GM19328 (cell line): ENCODE measurements around the gene C6orf141.
"Not testable (repeated sequence)": the region's sequence is repeated elsewhere in the genome, so short reads cannot be mapped to it uniquely, and the experiment has no call there.

ENCODE experiments used
- ATAC-seq: cut with Tn5 transposase; IDR thresholded peaks from one replicate; pipeline ENCODE4 v1.9.1; 2021; ENCODE audit warnings: mild to moderate bottlenecking, moderate library complexity; ENCODE audit not compliant: unreplicated experiment

Gene C6orf141

GRCh38 chr6:49565855-49566254 lies 15.4 kb downstream of the C6orf141 start:
- no peak for ATAC-seq

GRCh38 chr6:49570474-49571079 lies 20.1 kb downstream of the C6orf141 start:
- no peak for ATAC-seq

GRCh38 chr6:49576618-49577017 lies 26.1 kb downstream of the C6orf141 start:
- ATAC-seq: no peak

GRCh38 chr6:49579649-49580048 lies 29.2 kb downstream of the C6orf141 start:
- no peak for ATAC-seq

- no peak for ATAC-seq
These were observed 32.1 kb downstream of the C6orf141 start for GRCh38 chr6:49582529-49582928.

GRCh38 chr6:49587262-49587661 lies 36.8 kb downstream of the C6orf141 start:
- not testable (repeated sequence) for ATAC-seq
